Stimulated activated CD8-positive, alpha-beta memory T cell treated with anti-CD3 and anti-CD28 coated beads, Interleukin-15, amount 100 ng/mL, for 1 hour (primary cell): ENCODE results near the gene SORBS1.

Experiments
- DNase-seq: peaks from one replicate; pipeline ENCODE4 v3.0.0-alpha.2; 2020; ENCODE audit warnings: low read depth

The SORBS1 gene

DNA sequence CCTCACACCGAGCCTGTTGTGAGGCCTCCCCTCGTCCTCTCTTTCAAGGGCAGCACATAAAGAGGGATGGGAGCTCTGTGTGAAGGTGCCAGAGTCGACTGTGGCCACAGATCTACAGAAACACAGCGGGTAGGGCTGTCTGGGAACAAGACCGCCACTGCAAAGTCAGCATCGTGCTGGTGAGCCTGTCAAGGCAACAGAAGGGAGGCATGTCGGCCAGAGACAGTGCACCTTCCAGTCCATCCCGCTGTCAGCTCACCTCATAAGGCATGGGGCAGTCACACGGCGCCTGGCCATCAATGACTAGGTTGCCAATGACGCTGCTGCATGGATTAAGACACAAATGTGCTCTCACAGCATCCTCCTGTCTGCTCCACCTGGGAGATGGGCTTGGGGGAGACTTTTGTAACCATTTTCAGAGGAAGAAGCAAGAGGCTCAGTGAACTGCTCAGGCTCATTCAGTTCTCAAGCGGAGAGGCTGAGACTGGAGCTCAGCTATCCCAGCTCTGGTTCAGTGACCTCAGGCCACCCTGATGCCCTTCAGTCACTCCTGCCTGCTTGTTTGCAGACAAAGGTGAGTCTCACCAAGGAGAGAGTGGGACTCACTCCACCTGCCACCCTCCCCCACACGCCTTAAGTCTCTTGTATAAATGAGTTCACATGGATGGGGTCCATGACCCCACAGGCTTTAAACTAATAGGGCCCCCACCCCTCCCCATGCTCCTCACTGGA lies 125.5 kb downstream of the SORBS1 start:
- no peak for DNase-seq

- no peak for DNase-seq
Observed at GRCh38 chr10:95434583-95434982, 126.6 kb downstream of the SORBS1 start.

- no peak for DNase-seq
Observed at GRCh38 chr10:95431900-95432342, 129.2 kb downstream of the SORBS1 start.

DNA sequence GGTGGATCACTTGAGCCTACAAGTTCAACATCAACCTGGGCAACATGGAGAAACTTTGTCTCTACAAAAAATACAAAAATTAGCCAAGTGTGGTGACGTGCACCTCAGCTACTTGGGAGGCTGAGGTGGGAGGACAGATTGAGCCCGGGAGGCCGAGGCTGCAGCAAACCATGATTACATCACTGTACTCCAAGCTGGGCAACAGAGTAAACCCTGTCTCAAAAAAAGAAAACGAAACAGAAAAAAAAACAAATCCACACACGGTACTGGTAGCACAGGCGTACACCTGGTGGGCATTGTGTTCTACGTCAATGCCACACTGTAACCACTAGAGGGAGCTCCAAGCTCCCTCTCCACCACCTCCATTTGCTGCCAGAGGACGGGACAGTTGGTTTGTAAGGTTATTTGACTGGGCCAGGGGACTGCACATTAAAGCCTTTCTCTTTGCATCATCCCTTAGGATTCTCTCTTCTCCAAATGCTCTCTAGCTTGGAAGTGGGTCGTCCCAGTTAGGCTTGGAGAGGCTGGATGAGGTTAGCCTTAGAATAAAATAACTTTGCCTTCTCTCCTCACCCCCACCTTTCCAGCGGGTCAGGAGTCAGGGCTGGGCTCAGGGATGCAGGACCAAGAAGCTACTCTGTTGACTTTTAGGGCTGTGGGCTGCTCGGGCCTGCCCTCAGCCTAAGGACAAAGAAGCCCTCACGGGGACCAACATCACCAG lies 130.8 kb downstream of the SORBS1 start:
- DNase-seq = peak; percentile 17

- no peak for DNase-seq
Observed at GRCh38 chr10:95429639-95430038, 131.5 kb downstream of the SORBS1 start.

DNA sequence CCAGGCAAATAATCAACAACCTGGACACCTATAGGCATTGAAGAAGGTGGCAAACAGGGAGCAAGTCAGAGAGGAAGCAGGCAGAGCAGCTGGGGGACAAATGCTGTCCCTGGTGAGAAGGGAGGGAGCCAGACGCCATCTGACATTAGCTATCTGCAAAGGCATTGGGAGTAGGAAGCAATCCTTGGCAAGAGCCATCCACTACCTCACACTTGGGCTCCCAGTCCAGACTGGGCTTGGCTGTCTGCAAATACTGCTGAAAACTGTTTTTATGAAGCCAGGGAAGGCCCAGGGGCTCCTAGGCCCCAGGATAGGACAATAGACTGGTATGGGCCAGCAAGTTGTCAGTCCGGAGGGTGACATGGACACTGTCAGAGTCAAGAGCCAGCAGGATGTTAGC lies 132.5 kb downstream of the SORBS1 start:
- DNase-seq = no peak

DNA sequence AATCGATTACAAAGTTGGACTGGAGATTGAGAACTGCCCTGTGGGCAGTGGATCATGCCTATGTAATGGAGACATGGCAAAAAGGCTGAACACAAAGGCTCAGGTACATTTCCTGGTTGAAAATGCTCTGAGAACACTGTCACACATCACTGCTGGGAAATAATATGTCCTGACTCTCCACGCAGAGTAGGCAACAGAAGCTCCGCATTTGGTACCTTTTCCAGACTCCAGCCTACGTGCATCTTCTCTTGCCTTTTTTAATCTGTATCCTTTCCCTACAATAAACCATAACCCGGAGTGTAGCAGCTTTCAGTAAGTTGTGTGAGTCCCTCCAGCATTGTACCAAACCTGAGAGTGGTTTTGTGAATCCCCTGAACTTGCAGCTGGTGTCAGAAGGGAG lies 134.7 kb downstream of the SORBS1 start:
- DNase-seq = no peak

DNA sequence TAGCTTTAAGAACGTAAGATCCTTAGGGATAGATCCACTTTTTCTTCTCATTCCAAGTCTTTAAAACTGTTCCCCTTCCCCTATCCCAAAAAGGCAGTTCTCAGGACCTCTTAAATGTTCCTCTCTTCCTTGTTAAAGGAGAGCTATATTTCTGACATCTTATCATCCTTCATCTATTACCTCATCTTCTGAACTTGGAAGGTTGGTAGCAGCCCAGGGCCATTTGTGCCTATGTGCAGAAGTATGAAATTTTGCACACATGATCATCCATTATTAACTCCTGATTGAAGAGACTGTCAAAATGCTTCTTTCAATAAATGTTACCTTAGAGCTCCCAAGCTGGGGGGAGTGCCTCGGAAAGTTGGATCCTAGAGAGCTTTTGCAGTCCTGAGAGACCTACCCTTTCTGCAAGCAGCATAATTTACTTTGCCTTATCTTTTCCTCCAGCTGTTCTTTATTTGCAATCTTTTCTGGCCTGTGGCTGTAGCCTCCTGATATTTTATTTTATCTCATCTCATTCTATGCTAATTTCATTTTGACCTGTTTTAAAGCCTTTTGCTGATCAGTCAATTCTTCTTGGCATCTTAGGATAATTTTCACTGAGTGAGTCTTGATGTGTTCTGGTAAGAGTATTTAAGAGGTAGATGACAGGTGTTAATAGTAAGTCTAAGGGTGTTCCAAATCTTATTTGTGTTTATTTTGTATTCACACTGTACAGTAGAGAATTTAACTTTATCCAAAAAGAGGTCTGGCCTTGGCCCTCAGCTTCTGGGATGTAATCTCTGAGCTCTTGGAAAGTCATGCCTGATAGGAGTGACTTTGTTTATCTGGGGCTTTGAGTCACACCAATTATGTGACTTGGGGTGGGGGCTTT lies 135.3 kb downstream of the SORBS1 start:
- DNase-seq = no peak

DNA sequence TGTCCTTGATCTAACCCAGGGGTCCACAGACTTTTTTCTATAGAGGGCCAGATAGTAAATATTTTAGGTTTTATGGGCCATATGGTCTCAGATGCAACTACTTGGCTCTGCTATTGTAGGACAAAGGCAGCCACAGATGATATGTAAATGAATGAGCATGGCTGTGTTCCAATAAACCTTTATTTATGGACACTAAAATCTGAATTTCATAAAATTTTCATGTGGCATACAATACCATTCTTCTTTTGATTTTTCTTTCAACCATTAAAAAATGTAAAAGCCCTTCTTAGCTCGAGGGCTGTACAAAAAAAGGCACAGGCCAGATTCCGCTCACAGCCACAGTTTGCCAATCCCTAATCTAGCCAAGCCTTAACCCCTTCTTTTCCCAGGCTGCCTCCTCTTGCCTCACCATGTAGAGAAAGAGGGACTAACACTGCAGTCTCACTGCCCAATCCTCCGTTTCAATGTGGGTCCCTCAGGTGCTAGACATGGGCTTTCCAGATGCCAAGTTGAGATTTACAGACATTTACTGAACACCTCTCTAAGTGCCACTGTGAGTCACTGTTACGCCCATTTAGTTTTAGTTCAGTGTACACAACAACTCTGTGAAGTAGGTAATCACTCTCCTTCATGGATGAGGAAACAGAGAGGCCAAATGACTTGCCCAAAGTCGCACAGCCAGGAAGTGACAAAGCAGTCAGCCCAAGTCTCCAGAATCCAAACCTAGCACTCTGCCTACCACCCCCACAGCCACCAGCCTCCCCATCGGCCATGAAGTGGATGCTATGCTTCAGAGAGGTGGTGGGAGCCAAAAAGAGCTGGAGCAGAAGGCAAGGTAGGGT lies 137.8 kb downstream of the SORBS1 start:
- no peak for DNase-seq

GRCh38 chr10:95422233-95422632 lies 138.9 kb downstream of the SORBS1 start:
- no peak for DNase-seq

DNA sequence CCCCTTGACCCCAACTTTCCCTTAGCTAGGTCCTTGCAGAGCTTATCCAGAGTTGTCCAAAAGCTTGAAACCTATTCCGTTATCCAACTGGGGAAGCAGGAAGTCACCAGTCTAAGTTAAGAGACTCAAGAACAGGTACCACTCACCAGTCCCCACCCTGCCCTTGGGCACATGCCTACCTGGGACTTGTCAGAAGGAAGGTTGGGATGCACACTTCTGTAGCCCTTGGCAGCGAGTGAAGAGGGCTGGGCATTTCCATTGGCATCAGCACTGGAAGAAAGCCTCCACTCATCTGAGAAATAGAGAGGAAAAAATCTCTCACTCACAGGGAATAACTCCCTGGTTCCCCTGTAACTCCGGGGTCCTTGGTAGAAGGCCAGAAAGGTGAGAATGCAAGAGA lies 139.4 kb downstream of the SORBS1 start:
- DNase-seq = no peak

DNA sequence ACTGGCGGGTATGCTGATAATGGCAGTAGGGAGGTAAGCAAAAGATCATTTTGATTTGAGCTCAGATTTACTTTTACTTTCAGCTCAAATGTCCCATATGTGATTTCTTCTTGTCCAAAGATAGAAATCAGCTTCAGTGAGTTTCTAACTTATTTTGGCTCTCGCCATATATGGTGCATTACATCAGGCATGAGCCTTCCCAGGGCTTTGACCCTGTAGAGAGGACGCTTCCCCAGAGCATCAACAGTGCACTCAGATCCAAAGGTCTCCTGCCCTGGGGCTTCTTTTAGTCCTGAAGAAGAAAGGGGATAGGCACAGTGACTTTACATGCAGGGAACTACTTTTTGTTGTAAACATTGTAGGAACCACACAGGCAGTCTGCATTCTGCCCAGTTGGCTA lies 141.8 kb downstream of the SORBS1 start:
- no peak for DNase-seq

- no peak for DNase-seq
Observed at GRCh38 chr10:95416973-95417372, 144.2 kb downstream of the SORBS1 start.

DNA sequence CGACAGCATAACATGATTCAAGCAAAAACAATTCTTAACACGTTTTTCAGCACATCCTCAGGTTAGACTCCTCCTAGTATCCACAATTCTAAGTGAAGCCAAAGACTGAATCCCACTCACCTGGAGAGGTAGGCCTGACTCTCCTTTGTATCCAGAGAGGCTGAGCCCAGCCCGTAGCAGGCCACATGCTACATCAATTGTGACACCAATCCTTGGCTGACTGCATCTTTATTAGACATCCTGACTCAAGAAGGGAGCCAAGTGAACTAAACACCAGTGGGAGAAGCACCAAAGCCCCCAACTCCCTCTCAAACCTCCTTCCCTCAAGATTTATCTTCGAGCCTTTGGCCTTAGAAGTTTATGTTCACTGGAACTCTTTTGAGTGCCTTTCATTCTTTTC lies 144.9 kb downstream of the SORBS1 start:
- no peak for DNase-seq

- DNase-seq = no peak
Observed at GRCh38 chr10:95415621-95416031, 145.5 kb downstream of the SORBS1 start.

DNA sequence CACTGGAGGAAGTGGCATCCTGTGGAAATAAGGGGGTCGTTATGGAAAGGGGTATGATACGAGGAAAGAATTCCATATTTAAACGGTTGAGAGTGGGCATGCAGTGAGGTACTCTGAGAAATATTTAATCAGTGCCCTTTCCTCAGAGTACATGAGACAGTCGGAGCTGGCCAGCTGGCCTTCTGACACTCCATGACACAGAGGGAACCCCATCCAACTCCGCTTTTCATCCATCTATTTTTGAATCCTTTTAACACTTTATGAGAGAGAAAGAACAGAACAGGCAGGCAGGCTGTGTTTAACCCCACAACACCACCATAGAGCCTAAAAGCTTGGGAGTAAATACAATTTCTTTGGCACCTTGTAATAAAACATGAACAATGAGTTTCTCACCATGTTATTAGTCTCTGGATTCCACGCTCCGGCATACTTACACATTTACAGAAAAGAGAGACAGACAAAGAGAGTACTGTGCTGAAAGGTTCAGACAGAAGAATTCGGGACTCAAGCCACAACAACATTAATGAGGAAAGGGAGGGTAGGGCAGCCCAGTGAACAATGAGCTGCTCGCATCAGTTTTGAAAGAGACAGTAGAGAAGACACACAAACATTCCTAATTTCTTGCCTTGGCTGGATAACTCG lies 146.2 kb downstream of the SORBS1 start:
- no peak for DNase-seq

DNA sequence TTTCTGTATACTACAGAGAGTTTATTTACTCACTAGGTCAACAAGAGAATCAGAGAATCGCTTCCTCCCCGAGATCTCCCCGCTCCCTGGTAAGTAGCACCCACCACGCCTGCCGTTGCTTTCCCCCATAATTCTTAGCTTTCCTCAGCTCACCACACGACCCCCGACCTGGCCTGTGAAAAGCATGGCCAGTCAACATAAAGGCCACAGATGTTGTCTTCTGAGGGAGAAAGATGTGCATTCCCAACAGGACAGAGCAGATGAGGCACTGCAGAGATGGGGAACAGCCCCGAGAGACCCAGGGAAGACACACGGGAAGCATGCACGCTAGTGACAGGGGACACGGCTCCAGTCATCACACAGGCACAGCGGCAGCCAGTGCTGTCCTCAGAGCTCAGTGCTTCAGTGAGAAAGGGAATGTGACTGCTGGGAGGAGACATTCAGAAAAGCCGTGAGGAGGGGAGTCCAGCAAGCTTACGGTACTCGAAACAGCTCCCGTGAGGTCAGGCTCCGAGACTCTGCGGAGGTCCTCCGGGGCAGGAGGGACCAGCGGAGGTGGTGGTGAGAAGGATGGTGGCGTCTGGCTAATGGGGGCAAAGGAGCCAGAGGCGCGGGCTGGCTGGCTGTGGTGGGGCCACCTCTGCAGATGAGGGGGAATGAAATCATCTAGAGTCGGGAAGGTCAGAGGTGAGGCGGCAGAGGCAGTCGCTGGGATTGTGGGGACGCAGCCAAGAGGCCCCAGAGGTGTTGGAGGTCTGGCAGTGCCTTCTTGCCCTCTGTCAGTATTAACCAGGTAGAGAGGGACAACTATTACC lies 146.9 kb downstream of the SORBS1 start:
- DNase-seq = no peak

- DNase-seq = no peak
Observed at GRCh38 chr10:95413588-95413987, 147.6 kb downstream of the SORBS1 start.

DNA sequence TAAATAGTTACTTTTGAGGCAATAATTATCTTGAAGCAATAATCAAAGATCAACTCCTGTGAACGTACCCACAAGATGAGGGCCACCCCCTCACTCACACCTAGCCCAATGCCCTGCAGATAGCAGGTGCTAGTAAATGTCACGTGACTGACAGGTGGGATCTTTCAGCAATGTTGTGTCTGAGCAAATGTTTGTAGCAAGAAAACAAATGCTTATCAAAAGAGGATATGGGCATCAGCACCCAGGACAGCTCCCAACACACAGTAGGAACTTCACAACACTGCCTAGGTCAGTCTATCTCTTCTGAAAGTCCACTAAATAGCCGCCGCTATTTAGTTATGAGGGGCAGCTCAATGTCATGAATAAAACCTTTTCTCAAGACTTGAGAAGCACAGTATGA lies 149.5 kb downstream of the SORBS1 start:
- DNase-seq = no peak
